NCI-H69 (cell line): ENCODE results near the gene DCBLD2.

Experiments
- DNase-seq: peaks from one replicate; lab custom pipeline; 2025; lab: John Stamatoyannopoulos, UW

Gene DCBLD2

DNA sequence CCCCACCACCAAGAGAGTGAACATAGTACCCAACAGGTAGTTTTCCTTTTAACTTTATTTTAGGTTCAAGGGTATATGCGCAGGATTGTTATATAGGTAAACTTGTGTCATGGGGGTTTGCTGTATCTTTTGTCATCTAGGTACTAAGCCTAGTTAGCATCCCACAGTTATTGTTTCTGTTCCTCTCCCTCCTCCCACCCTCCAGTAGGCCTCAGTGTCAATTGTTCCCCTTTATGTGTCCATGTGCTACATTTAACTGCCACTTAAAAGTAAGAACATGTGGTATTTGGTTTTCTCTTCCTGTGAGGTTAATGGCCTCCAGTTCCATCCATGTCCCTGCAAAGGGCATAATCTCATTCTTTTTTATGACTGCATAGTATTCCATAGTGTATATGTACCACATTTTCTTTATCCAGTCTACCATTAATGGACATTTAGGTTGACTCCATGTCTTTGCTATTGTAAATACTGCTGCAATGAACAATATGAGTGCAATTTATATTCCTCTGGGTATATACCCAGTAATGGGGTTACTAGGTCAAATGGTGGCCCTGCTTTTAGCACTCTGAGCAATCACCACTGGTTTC lies 72.2 kb downstream of the DCBLD2 start:
- no peak for DNase-seq

DNA sequence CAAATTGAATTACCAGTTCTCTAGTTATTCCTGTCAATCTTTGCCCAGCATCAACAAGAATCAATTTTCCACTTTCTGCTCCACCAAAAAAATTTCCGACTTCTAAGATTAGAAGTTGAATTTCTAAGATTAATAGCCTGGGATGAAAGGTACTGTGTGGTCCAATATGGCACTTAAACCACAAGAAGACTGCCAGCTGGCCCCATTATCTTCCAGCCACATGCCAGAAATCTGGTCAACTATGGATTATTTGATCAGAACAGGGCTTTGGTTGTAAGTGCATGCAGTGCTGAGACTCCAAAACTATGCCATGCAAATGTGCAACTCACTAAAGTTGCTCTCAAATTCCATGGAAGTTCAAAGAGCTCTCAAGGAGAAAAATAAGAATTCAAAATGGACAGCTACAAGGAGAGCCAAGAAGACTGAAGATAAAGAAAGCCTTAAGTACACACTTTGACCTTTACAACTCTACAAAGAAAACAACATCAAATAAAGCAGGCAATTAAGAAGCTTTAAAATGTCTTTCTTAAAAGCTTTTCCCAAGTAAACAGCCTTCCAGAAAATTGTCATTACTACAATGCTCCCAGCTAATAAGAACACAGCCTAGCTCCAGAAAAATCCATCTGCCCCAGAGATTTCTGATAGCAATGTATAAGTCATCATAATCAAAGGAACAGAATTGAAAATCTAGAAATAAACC lies 74.1 kb downstream of the DCBLD2 start:
- no peak for DNase-seq

DNA sequence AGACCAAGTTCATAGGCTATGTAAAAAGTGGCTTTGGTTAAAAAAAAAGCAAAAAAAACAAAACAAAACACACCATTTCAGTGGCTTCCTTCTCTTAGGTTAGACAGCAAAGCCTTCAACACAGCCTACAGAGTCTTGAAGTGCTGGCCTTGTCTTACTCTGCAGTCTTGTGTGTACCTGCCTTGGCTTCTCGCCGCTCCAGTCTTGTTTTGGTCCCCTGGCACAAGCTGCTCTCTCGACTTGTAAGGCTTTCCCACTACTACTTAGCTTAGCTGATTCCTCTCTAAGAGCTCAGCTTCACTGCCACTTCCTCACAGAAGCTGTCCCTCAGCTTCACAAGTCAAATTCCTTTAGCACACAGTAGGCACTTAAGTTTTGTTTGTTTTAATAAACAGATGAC lies 75.4 kb downstream of the DCBLD2 start:
- peak; percentile 0 for DNase-seq

DNA sequence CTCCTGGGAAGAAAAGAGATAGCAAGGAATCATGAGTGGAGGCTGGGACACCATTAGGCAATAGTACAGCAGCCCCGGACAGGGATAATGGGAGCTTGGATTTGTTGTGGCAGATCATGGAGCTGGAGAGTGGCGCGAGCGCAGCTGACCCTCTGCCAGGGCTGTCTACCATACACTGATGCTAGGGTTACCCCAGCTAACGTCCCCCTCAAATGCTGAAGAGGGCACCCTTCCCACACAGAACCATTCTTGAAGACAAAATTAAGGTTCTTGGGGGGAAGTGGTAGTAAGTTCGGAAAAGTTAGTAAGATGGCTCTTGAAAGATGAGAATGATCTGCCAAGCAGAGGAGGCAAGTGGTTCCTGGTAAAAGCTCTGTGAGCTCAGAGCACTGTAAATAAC lies 77.2 kb downstream of the DCBLD2 start:
- DNase-seq, result no peak

DNA sequence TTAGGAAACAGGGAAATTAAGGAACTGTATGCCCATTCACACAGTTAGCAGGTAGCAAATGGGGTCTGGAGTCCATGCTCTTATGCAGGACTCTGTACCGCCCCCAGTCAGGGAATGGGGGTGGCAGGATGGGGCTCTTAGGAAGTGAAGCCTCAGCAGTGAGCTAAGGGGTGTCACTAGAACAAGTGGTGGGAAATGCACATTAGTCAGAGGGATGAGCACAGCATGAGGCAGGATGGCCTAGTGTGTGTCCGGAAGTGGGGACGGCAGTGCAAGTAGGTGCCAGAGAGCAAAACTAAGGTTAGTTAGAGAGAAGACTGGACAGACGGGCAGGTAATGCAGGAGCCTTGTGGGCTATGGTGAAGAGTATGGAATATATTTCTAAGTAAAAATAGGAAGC lies 77.7 kb downstream of the DCBLD2 start:
- DNase-seq, result no peak

DNA sequence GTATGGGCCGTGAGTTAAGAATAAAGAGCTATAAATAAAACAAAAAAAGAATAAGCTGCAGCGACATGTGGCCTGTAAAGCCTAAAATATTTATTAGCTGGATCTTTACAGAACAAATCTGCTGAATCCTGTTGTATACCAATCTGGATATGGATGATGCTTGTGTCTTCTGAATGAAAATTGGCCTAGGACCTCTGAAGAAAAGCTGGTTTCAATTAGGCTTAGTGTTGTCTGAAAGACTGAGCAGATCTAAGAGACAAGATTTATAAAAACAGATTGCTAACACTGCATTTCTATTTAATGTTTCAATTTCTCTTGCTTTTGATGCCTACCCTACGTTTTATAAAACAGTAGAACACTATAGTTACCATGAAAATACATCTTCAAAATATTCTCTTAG lies 80.4 kb downstream of the DCBLD2 start:
- no peak for DNase-seq

DNA sequence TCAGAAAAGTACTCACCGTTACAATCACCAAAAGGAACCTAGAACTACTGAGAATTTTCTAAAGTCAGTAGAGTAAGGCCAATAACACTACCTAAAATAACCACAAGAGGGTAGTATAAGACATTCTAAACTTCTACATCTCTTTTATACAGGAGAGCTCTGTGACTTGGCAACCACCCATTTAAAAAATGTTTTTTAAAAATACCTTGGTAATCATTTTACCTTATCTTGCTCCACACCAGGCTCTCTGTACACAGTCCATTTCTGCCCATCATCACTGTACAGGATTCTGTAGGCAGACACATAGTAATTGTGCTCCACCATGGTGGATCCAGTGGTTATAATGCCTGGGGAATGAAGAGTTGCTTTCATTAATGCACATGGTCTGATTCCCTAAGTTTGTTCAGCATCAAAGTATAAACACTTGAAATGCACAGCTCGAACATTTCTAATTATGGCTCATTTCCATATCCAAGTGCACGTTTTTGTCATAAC lies 83.9 kb downstream of the DCBLD2 start:
- peak; percentile 11 for DNase-seq

DNA sequence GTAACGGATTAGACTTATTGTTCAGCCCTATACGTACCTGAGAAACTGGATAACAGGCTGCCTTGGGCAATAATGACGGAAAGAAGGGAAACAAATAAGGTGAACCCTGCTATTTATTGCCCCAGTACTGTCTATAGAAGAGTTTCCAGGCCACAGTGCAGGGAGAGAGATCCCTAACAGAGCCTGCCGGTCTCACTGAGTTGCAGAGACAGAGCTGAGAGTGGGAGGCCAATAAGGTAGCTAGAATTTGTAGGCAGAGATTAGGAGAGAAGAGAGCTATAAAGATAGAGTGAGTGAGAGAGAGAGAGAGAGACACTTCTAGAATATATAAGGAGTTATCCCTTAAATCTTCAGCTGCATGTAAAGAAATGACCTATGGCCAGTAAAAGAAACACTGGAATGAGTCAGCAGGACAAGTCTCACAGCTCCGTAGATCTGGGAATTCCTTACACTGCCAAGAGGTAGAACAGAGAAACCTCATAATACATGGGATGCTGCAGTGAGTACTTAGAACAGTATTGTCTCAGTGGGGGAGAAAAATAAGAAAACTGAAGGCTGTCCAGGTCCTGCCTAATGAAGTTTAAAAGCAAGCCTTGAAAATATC lies 86.6 kb downstream of the DCBLD2 start:
- DNase-seq, result no peak

DNA sequence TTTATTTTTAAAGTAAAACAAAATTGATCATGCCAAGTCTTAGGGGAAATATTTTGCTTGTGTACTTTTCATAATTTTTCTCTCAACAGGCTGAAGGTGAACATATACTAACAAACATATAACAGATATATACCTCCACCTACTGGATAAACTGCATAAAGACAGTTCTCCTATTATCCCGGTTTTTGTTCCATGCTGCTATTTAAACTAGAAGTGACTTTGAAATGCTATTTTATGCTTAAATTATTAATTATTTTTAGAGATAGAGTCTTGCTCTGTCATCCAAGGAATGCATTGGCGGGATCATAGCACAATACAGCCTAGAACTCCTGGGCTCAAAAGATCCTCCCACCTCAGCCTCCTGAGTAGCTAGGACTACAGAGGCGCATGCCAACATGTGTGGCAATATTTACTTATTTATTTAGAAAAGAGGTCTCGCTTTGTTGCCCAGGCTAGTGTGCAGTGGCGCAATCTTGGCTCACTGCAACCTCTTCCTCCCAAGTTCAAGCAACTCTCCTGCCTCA lies 88.6 kb downstream of the DCBLD2 start:
- peak; percentile 7 for DNase-seq

DNA sequence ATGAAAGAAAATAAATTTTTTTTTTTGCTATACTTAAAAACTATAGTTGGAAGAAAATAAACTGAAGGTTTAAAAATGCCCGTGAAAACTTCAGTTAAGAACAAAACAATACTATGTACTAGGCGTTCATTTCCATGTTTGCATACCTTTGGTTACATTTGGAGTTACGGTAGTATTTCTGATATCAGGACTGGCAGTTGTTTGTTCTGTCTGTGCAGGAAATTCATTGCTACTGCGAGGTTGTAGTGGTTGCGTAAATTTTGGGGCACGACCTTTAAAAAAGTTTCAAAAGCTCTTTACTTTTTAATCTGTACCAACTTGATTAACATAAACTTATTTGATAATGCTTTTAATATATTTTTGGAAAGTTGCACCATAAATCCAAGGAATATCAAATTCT lies 90.4 kb downstream of the DCBLD2 start:
- DNase-seq, result no peak

DNA sequence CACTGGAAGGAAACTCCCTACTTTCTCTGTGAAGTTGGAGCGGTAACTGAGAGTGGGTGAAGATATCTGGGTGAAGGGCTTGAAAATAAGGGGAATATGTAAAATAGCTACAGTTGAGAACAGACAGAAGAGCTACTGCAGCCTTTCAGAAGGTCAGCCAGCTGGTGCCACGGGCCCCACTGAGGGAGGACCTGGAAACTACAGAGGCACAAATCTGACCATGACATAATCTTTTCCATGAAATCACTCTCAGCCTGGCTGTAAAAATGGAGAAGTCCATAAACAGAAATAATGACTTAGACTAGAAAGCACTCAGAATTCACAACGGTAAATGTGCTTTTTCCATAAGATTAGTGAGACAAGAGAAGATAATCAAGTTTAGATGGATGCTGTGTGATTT lies 91.9 kb downstream of the DCBLD2 start:
- DNase-seq, result no peak

DNA sequence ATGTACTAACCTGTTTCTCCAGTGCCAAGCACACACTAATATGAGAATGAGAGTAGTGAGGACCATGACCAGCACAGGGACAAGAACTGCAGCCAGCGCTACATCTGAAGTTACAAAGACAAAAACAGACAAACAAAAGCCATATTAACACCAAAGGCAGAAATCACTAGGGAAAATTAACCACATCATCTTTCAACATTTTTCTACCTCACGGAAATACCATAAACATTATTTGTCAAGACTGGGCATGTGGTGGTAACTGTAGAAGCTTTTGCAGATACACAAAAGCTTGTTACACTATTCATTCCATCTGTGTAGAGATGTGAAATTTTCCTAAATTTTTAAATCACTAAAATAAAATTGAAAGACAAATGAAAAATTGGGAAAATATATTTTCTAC lies 93.4 kb downstream of the DCBLD2 start:
- no peak for DNase-seq

DNA sequence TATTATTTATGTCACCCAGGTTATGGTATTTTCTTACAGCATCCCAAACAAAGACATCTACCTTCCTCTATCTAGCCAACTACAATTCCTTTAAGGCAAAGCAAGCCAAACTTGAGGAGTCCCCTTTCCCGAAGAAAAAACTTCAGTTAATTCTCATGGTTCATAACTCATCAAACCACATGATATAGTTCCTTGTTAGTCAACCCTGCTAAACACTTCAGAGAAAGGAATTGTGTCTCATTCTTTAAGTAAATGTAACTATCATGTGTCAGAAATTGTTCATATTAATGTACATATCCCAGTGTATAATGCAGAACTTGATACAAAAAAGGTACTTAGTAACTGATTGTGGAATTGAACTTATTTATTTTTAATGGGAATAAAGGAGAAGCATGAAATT lies 93.9 kb downstream of the DCBLD2 start:
- no peak for DNase-seq

DNA sequence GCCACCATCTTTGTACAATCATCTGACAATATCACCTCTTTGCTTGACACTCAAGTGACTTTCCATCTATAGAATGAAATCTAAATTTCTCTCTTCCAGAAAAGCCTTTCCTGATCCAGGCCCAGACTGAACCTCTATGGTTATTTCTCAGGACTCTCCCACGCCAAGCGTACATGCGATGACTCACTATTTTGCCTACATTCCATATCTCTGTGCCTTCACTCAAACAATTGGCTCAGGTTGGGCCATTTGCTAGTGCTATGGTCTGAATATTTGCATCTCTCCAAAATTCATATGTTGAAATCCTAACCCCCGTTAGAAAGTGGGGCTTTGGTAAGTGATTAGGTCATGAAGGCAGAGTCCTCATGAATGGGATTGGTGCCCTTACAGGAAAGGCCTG lies 94.5 kb downstream of the DCBLD2 start:
- DNase-seq, result no peak

DNA sequence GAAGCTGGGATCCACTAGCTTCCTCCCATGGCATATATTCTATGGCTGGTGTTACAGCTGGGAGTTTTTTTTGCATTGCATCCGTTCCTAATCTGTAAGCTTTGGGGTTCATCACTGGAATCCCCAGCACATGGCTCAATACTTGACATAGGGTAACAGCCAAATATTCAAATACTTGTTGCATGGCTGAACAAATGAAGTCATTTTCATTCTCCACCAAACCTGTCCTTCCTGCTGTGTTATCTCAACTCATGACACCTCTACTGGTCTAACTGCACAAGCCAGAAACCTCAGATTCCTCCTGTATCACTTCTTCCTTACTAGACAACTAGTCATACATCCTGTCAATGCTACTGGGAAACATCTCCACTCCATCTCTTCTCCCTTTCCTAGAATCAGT lies 95.0 kb downstream of the DCBLD2 start:
- DNase-seq, result no peak

DNA sequence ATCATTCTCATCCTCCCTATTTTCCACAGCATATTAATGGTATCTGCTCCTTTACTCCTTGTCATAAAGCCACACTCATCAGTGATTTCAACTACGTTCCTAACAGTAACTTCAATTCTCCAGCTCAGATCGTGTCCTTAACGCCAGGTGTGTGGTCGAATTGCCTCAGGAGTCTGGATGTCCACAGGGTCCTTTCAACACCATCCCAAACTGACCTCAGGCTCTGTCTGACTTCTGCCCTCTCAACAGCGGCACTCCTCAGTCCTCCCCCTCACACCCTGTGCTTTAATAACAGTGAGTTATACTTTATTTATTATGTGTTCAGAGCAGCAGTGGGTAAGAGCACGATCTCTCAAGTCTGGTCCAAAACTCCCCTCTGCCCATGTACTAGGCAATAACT lies 95.9 kb downstream of the DCBLD2 start:
- DNase-seq, result no peak

DNA sequence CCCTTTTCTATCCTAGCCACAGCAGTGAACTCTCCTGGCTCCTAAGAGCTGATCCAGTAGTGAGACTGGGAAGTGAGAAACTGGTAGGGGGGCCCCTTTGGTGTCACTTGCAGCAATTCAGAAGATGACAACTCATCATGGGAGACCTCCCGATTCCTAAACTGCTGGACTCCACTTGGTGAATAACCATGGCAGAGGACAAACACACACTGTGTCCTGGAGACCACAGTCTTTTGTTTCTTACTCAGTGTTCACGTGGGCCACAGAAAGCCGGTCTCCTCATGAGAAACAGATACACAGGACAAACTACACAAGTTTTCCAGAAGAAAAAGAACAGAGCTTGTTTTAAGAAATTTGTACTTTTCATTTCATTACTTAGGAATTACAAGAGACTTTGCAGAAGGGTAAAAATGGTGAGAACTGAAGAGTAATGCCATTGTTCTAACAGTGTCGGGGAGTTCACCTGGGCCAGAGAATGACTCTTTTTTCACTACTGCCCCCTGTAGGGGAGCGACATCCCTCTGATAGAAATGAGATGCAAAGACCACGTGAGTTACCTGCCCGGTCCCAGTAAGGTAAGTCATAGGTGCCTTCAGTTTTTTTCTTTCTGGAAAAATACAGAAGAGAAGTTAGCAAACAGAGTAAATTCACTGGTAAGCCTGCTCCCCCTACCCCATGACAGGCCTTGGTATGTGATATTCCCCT lies 100.3 kb downstream of the DCBLD2 start:
- DNase-seq, result no peak

DNA sequence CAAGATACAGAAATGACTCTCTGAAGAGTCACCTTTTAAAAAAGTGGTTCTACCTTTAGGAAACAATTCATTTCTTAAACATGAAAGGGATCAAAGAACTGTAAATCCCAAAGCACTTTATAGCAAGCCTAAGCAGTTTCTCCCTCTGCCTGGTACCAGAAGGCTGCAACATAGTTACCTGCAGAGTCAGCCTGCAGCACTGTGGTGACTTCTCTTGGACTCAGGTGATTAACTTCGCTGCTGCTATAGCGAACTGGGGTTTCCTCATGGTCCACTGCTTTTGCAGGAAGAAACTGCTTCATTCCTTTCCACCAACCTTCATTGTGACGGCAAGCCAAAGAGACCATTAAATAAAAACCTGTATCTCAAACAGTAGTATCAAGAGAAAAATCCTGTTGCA lies 101.1 kb downstream of the DCBLD2 start:
- DNase-seq, result no peak

DNA sequence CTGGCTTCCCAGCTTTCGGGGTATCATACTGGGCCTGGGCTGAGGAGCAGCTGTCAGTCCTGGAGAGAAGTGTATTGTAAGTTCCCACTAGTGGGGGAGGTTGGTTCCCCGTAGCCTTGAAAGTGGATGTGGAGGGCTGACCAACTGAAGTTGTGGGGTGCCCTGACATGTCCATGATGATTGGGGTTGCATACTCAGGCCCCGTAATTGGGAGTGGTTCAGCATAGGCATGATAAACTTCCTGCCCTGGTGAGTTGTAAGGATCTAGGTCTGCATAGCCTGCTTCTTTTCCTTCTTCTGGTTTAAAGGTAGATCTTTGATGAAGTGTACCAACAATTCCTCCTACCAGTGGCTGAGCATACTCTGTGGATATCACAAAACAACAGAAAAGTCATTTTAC lies 102.0 kb downstream of the DCBLD2 start:
- no peak for DNase-seq

DNA sequence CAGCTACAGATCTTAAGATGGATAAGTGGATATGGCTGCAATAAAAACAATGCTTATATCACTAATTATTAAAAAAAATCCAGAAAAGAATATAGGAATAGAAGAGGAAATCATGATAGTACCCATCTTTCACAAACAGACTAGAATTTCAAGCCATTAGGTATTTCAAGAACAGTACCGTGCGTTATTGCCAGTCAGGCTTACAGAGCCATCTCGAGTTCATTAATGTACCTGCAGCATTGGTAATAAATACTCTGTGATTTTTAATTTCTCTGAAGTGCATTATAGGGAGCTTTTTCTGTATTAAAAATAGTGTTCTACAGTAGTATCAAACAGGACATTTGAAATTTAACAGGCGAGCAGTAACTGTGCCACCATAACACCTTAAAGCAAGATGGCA lies 102.7 kb downstream of the DCBLD2 start:
- no peak for DNase-seq

DNA sequence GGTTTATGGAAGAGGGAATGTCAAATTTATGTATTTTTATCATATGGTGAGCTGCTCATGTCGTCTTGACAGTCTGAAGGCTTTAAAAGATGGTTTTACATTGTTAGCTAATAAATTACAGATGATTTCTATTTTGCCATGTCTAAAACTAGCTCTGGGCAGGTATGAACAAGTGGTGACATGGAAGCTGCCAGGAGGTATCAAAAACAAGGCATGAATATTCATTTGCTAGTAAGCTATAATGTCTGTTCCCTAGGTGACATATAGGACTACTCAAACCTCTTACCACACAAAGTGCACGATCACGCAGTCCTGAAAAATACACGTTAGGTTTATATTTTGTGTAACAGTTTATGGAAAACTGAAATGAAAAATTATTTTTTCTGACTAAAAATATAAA lies 103.6 kb downstream of the DCBLD2 start:
- DNase-seq, result no peak

DNA sequence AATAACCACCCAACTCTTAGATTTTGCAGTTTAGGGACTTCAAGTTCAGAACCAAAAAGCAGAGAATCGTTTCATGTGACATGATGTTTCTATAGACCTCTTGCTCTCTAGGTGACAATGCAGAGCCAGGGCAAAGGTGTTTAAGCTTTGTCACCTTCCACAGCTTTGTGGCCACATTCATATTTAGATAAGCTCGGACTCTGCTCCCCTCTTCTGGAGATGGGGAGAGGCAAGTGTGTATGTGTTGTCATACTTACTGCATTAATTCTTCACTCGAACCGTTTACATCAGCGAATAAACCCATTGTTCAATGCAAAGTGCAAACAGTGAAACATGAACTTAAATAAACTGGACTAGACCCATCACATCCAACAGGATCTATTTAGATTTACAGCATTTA lies 105.2 kb downstream of the DCBLD2 start:
- no peak for DNase-seq

DNA sequence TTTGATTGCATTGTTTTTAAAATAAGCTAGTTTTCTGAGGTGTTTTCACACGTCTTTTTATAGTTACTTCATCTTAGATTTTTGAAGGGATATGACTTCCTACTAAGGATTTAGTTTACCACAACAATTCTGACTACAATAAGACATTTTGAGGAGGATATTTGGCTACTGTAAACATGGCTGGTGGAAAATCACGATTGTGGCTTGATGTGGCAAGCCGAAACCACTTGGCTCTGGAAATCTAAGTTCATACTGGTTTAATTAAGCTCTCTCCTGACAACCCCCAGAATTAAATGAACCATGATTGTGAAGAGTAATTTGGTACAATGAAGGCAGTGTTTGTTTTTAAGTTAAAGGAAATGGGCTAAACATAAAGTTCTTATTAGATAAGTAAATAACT lies 107.5 kb downstream of the DCBLD2 start:
- no peak for DNase-seq
